Activated CD8-positive, alpha-beta T cell treated with anti-CD3 and anti-CD28 coated beads, Interleukin-2, amount 10 ng/mL, durations not matched to agents 7 days and 5 days (primary cell): ENCODE measurements around the gene TNC. TPM values are rescaled to one million over a fixed set of nuclear protein-coding genes. Genes with fewer than 3 reads are reported as not detected.

Source experiments
- ATAC-seq: fragments of 150-1000 bp; cut with Tn5 transposase; one replicate; pipeline ENCODE4 v1.10.0; 2021; ENCODE audit warnings: moderate library complexity
- CTCF ChIA-PET: fragments of 350-600 bp; sonication (Branson Sonifier 250); formaldehyde crosslinking; loops from one replicate; lab custom pipeline; 2021; ENCODE audit warnings: antibody characterized with exemption; lab: Charles Lee
- POLR2A ChIA-PET: fragments of 350-600 bp; sonication (Branson Sonifier 250); formaldehyde crosslinking; loops from one replicate; lab custom pipeline; 2021; ENCODE audit warnings: antibody characterized with exemption; lab: Charles Lee
- DNase-seq: peaks from one replicate; pipeline ENCODE4 v3.0.0-alpha.2; 2020
- H3K27ac Mint-ChIP-seq: one replicate; pipeline ENCODE4 v1.8.0; 2021; ENCODE audit warnings: mild to moderate bottlenecking, mixed read lengths
- H3K27me3 Mint-ChIP-seq: one replicate; pipeline ENCODE4 v1.8.0; 2021; ENCODE audit warnings: low read depth, mixed read lengths
- H3K36me3 Mint-ChIP-seq: one replicate; pipeline ENCODE4 v1.8.0; 2021; ENCODE audit warnings: low read depth, mixed read lengths
- H3K4me1 Mint-ChIP-seq: one replicate; pipeline ENCODE4 v1.8.0; 2021; ENCODE audit warnings: low read depth, mixed read lengths
- H3K4me3 Mint-ChIP-seq: one replicate; pipeline ENCODE4 v1.8.0; 2021; ENCODE audit warnings: mild to moderate bottlenecking, mixed read lengths
- H3K9me3 Mint-ChIP-seq: one replicate; pipeline ENCODE4 v1.8.0; 2022; ENCODE audit warnings: mixed read lengths; ENCODE audit not compliant: insufficient read depth
- total RNA-seq, 2 experiments: library from RNA; stranded (reverse); gene quantifications; one replicate each; pipeline ENCODE4 v1.2.3, GENCODE V29; 2021

The TNC gene
- total RNA-seq, 2 experiments from 2014 or later = not detected

- ChIA-PET CTCF (no interaction called here), POLR2A (no interaction called here)
- Mint-ChIP-seq H3K27me3 (peaks cover 4% of the 10 kb centered on the region), H3K4me3 (no peak overlapping the region), H3K36me3 (no peaks in the 10 kb centered on the region), H3K27ac (peak overlapping the region; percentile 50), H3K9me3 (no peaks in the 10 kb centered on the region), H3K4me1 (peaks cover 27% of the 10 kb centered on the region)
- ATAC-seq = no peak
- no peak for DNase-seq
These were observed 81.3 kb downstream of the TNC start for GRCh38 chr9:115036691-115037090.

- ATAC-seq (peak; percentile 84), DNase-seq (peak; percentile 46)
- H3K4me1 Mint-ChIP-seq = peaks cover 25% of the 10 kb centered on the region
- peak overlapping the region; percentile 40 for H3K4me3 Mint-ChIP-seq
- no peaks in the 10 kb centered on the region for H3K36me3 Mint-ChIP-seq
- H3K9me3 Mint-ChIP-seq = no peaks in the 10 kb centered on the region
- CTCF ChIA-PET = no interaction called here
- POLR2A ChIA-PET = no interaction called here
- H3K27ac Mint-ChIP-seq = peak overlapping the region; percentile 79
- peaks cover 4% of the 10 kb centered on the region for H3K27me3 Mint-ChIP-seq
These were observed 81.9 kb downstream of the TNC start for GRCh38 chr9:115035841-115036612.

GRCh38 chr9:115034801-115035200 is 83.2 kb downstream of the TNC start:
- H3K4me3 Mint-ChIP-seq = no peak overlapping the region
- DNase-seq (no peak), ATAC-seq (no peak)
- CTCF ChIA-PET = interaction anchor here (1.0 kb wide), 1 partner anchor 20 kb away, joined by 3 read pairs; no protein-coding TSS in a partner anchor
- peaks cover 4% of the 10 kb centered on the region for H3K27me3 Mint-ChIP-seq
- H3K9me3 Mint-ChIP-seq = no peaks in the 10 kb centered on the region
- H3K36me3 Mint-ChIP-seq = no peaks in the 10 kb centered on the region
- POLR2A ChIA-PET = no interaction called here
- peaks cover 25% of the 10 kb centered on the region for H3K4me1 Mint-ChIP-seq
- no peak overlapping the region for H3K27ac Mint-ChIP-seq

DNA sequence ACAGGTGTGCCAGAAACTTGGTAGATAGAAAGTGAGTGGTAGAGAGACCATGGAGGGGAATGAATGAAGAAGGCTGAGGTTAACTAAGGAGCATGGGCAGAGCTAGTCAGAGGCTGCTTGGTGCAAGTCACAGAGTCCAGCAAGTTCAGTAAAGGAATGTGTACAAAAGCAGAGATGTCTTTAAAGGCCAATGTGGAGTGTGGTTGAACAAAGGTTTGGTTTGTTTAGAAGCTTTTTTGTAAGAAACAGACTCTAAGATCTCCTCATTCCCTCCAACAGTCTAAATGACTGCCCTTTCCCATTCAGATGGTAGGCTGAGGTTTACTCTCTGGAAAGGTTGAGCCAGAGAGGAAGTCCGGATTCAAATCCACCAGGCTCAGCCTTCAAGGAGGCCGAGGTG is 84.2 kb downstream of the TNC start:
- H3K27me3 Mint-ChIP-seq = peaks cover 4% of the 10 kb centered on the region
- H3K4me3 Mint-ChIP-seq = no peak overlapping the region
- peaks cover 31% of the 10 kb centered on the region for H3K4me1 Mint-ChIP-seq
- ChIA-PET POLR2A (no interaction called here), CTCF (interaction anchor here (1.7 kb wide), 1 partner anchor 353 kb away, joined by 5 read pairs; no protein-coding TSS in a partner anchor)
- no peaks in the 10 kb centered on the region for H3K9me3 Mint-ChIP-seq
- ATAC-seq (no peak), DNase-seq (no peak)
- H3K36me3 Mint-ChIP-seq = no peaks in the 10 kb centered on the region
- no peak overlapping the region for H3K27ac Mint-ChIP-seq

GRCh38 chr9:115032296-115032695 is 85.7 kb downstream of the TNC start:
- Mint-ChIP-seq H3K4me1 (peaks cover 34% of the 10 kb centered on the region), H3K27me3 (peaks cover 7% of the 10 kb centered on the region)
- no peak for ATAC-seq

DNA sequence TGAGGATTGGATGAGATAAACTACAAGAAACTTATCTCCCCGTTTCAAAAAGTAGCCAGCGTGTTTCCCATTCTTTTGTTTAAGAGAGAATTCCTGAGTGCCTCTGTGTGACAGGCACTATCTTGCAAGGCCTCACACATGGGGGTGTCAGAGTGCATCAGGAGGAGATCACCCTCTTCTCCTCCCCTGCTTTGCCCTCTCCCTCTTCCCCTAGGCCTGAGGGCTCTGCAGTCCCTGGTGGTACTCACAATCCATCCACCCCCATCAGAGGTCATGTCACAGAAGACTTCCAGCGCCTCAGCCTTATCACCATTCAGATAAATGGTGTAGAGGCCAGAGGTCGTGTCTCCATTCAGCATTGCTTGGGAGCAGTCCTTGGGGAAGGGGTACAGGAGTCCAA is 88.0 kb downstream of the TNC start:
- DNase-seq (no peak), ATAC-seq (no peak)
- Mint-ChIP-seq H3K36me3 (no peaks in the 10 kb centered on the region), H3K27me3 (peaks cover 7% of the 10 kb centered on the region), H3K27ac (no peak overlapping the region), H3K4me1 (peaks cover 14% of the 10 kb centered on the region), H3K4me3 (no peak overlapping the region), H3K9me3 (no peaks in the 10 kb centered on the region)
- CTCF ChIA-PET = interaction anchor here (1.2 kb wide), 1 partner anchor 348 kb away, joined by 4 read pairs; the partner anchor contains the start of gene TEX48
- POLR2A ChIA-PET = no interaction called here

More at GRCh38 chr9:115032296-115032695, 85.7 kb downstream of the TNC start:
- Mint-ChIP-seq H3K4me3 (no peak overlapping the region), H3K9me3 (no peaks in the 10 kb centered on the region), H3K27ac (no peak overlapping the region), H3K36me3 (no peaks in the 10 kb centered on the region)
- CTCF ChIA-PET = interaction anchor here (0.7 to 1.7 kb wide), 5 partner anchors 9 to 525 kb away, joined by 3 to 5 read pairs (median 3); no protein-coding TSS in a partner anchor
- no peak for DNase-seq
- POLR2A ChIA-PET = no interaction called here

GRCh38 chr9:115025721-115026120 is 92.2 kb downstream of the TNC start:
- CTCF ChIA-PET = interaction anchor here (1.0 to 1.2 kb wide), 3 partner anchors 11 to 345 kb away, joined by 3 to 5 read pairs (median 4); no protein-coding TSS in a partner anchor
- DNase-seq (no peak), ATAC-seq (no peak)
- Mint-ChIP-seq H3K4me3 (no peak overlapping the region), H3K36me3 (no peaks in the 10 kb centered on the region), H3K27me3 (peaks cover 4% of the 10 kb centered on the region), H3K4me1 (peaks cover 16% of the 10 kb centered on the region), H3K9me3 (no peaks in the 10 kb centered on the region), H3K27ac (no peak overlapping the region)
- POLR2A ChIA-PET = no interaction called here

DNA sequence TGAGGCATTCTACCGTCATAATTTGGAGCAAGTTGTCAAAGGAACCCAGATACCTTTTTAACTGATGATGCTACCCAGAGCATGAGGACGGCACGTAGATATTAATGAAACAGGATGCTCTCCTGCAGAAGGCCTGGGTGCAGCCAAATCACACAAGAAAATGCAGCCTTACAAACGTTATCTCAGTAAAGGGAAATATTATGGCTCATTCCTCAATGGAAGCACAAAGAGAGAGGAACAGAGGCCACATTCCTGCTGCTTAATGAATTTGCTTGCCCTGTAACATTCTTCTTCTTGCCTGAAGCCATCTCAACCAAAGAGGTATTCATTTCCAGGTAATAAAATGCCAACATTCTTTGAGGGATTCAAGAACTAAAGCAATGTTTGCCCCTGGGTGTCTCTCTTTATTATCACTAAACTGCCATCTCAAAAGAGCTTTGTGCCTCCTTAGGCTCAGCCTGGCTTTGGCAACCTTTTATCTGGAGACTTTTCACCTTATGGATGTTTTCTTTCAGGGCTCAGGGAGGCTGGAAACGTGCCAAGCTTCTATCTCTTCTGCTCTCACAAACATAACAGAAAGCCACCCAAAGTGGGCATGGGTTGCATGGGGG is 92.9 kb downstream of the TNC start:
- Mint-ChIP-seq H3K36me3 (no peaks in the 10 kb centered on the region), H3K27ac (no peak overlapping the region), H3K27me3 (peaks cover 4% of the 10 kb centered on the region), H3K9me3 (no peaks in the 10 kb centered on the region), H3K4me3 (no peak overlapping the region), H3K4me1 (peaks cover 16% of the 10 kb centered on the region)
- POLR2A ChIA-PET = no interaction called here
- ATAC-seq = no peak
- CTCF ChIA-PET = interaction anchor here (1.0 to 1.2 kb wide), 3 partner anchors 10 to 344 kb away, joined by 3 to 5 read pairs (median 4); no protein-coding TSS in a partner anchor
- no peak for DNase-seq

- Mint-ChIP-seq H3K9me3 (no peaks in the 10 kb centered on the region), H3K27me3 (peaks cover 4% of the 10 kb centered on the region), H3K27ac (no peak overlapping the region), H3K4me1 (peaks cover 16% of the 10 kb centered on the region), H3K36me3 (no peaks in the 10 kb centered on the region), H3K4me3 (no peak overlapping the region)
- CTCF ChIA-PET = interaction anchor here (1.0 to 2.1 kb wide), 2 partner anchors 285 to 342 kb away, joined by 3 to 7 read pairs; no protein-coding TSS in a partner anchor
- no peak for ATAC-seq
- DNase-seq = no peak
- POLR2A ChIA-PET = no interaction called here
These were observed 95.1 kb downstream of the TNC start for GRCh38 chr9:115022760-115023434.

DNA sequence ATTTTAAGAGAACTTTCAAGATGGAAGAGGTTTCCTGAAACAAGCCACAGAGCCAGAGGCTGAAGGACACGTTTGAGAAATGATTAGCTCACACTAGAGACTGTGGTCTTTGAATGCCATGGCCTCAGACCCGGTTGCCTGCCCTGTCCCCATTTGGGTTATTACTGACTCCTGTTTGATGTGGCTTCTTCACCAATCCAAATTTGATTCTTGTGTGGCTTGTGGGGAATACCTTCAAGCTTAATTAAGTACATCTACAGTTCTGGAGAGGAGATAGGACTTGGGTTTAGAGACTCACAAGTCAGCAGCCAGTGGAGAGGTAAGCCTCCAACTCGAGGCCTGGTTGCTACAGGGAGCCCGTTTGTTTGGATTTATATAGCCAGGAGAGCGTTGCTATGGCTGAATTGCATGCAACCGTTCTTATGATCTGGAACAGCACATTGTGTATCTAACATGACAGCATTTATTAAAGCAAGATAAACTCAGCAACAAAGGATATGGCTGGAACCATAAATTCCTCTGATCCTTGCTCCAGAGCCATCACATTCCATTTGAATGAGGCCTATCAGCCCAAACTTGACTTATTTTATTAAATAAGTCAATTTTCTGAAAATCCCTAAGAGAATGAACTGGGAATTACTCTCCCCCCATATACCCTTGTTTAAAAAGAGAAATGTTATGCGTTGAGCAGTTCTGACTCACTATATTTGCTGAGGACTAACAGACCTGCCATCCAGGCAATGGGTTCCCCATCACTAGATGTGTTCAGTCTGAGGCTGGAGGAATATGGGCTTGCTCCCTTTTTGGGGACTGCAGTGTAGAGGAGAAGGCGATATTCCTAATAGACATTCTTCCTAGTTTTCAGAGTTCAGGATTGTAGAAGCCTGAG is 99.2 kb downstream of the TNC start:
- ChIA-PET POLR2A (no interaction called here), CTCF (interaction anchor here (1.1 to 9.8 kb wide), 3 partner anchors 29 to 341 kb away, joined by 3 to 145 read pairs (median 138); partner anchors contain the start of gene TEX48)
- H3K4me1 Mint-ChIP-seq = peaks cover 28% of the 10 kb centered on the region
- no peaks in the 10 kb centered on the region for H3K36me3 Mint-ChIP-seq
- no peak overlapping the region for H3K4me3 Mint-ChIP-seq
- H3K27me3 Mint-ChIP-seq = peaks cover 2% of the 10 kb centered on the region
- DNase-seq (no peak), ATAC-seq (no peak)
- no peak overlapping the region for H3K27ac Mint-ChIP-seq
- H3K9me3 Mint-ChIP-seq = no peaks in the 10 kb centered on the region

GRCh38 chr9:115016344-115016743 is 101.6 kb downstream of the TNC start:
- peak overlapping the region; percentile 2 for H3K27ac Mint-ChIP-seq
- ChIA-PET CTCF (interaction anchor here (1.7 to 9.8 kb wide), 7 partner anchors 46 to 363 kb away, joined by 3 to 145 read pairs (median 46); partner anchors contain the start of genes TEX48 and TNFSF8), POLR2A (no interaction called here)
- DNase-seq (no peak), ATAC-seq (no peak)
- H3K36me3 Mint-ChIP-seq = peaks cover 2% of the 10 kb centered on the region
- H3K27me3 Mint-ChIP-seq = no peaks in the 10 kb centered on the region
- no peak overlapping the region for H3K4me3 Mint-ChIP-seq
- H3K4me1 Mint-ChIP-seq = peaks cover 39% of the 10 kb centered on the region
- H3K9me3 Mint-ChIP-seq = no peaks in the 10 kb centered on the region
